Kidney tubule cell (primary cell): ENCODE data around the gene CFAP251.

ENCODE experiments used
- DNase-seq: peaks from one replicate; pipeline ENCODE4 v3.0.0-alpha.2; 2018; ENCODE audit warnings: low spot score

The CFAP251 gene

DNA sequence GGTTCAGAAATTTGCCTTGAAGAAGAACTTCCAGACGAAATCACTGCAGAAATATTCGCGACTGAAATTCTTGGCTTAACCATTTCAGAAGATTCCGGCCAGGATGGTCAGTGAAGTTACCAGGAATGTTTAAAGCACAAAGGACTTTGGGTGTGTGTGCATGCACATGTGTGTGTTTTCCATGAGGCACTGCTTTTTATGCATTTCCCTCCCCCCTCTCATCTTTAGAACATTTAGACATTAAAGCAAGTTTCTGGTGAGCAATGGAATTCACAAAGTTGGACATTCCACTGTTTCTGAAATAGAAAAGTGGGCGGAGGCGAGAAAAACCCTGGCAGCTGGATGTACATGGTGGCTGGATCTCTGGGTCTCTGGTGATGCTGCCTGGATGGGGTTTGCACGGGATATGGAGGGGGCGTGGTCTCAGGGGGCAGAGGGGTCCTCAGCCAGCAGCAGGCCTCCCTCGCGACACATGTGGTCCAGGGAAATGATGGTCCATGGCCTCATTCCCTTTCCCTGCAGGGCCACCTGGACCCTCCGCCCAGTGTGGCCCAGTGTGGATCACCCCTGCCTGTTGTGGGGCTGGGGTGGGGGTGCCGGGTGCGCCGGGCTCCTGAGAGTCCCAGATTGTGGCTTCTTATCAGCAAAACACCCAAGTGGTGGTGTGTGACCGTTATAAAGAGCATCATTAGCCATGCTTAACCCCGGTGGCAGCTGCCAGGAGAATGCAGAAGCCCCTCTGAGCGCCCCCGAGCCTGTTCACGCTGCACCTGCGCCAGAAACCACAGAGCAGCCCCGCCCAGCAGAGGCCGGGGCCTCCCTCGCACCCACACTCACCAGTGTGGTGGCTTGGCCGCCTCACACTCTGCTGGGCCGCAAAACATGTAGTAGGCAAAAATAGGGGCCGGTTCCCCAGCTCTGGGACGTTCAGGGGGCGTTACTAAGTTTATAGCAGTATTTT is 85.5 kb downstream of the CFAP251 start:
- no peak for DNase-seq

GRCh38 chr12:122004633-122005071 is 86.3 kb downstream of the CFAP251 start:
- DNase-seq = no peak

GRCh38 chr12:122005252-122005776 is 86.9 kb downstream of the CFAP251 start:
- DNase-seq = no peak

- no peak for DNase-seq
These were observed 88.0 kb downstream of the CFAP251 start for GRCh38 chr12:122006186-122006926.

- DNase-seq = no peak
These were observed 91.3 kb downstream of the CFAP251 start for GRCh38 chr12:122009741-122010140.

GRCh38 chr12:122012184-122012583 is 93.8 kb downstream of the CFAP251 start:
- DNase-seq = no peak

DNA sequence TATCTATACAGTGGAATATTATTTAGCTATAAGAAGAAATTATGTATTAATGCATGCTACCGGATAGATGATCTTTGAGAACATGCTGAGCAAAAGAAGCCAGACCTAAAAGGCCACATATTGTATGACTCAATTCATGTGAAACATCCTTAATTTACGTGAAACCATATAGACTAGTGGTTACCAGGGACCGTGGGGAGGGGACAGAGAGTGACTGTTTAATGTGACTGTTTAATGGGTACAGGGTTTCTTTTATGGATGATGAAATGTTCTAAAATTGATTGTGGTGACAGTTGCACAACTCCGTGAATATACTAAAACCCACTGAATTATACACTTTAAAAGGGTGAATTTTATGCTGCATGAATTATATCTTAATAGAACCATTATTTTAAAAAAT is 94.7 kb downstream of the CFAP251 start:
- no peak for DNase-seq

DNA sequence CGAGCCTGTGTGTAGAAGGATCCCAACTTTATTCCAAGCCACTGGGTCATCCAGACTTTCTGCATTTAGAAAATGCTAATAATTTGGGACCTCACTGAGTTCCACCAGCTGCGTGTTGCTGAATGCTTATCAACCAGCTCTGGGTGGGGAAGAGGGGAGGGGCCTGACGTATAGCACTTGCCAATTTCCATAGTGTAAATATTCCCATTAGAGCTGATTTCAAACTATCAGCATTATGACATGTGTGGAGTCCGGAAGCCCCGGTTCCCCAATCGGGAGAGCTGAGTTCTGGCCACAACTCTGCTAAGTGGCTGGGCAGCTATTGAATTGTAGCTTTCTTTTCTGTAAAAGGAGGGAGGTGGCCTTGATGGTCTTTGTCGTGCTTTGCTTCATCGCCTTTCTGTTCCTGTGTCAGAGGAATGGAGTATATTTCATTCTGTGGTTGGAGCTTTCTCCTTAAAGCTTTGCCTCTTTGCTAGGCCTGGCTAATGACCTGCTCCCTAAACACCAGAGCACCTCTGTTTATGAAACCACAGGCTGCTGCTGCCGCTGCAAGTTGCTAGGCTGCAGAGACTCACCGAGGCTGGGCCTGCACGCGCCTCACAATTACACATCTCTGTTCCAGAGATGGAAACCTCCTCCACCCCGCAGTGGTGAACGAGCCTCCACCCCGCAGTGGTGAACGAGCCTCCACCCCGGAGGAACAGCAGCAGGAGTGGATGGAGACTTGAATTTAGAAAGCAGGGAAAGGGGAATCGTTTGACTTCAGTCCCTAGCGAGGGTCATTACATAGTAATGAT is 95.6 kb downstream of the CFAP251 start:
- DNase-seq = no peak

GRCh38 chr12:122014781-122015180 is 96.4 kb downstream of the CFAP251 start:
- DNase-seq = no peak

DNA sequence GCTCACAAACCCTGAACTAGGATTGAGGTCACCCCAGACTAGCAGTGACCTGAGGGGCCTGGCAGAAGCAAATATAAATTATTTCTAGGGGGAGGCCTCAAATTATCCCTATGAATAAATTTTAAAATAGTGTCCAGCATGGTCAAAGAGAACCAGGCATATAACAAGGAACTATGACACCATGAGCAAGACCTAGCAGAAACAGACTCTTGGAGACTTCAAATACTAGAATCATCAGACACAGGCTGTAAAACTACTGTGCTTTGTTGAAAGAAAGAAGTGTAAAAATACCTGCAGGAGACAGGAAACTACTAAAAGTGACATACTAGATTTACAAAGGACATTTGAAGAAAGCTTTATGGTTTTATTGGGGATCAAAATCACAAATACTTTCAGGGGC is 100.1 kb downstream of the CFAP251 start:
- DNase-seq = no peak

DNA sequence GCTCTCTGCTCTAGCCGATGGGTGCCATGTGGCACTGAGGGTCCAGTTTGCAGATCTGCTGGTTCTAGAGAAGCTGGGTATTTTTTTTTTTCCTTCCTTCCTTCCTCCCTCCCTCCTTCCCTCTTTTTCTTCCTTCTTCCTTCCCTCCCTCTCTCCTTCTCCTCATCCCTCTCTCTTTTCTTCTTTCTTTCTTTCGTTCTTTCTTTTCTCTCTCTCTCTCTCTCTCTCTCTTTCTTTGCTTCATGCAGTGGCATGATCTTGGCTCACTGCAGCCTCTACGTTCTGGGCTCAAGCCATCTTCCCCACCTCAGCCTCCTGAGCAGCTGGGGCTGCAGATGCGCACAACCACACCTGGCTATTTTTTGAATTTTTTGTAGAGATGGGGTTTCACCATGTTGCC is 100.5 kb downstream of the CFAP251 start:
- no peak for DNase-seq

DNA sequence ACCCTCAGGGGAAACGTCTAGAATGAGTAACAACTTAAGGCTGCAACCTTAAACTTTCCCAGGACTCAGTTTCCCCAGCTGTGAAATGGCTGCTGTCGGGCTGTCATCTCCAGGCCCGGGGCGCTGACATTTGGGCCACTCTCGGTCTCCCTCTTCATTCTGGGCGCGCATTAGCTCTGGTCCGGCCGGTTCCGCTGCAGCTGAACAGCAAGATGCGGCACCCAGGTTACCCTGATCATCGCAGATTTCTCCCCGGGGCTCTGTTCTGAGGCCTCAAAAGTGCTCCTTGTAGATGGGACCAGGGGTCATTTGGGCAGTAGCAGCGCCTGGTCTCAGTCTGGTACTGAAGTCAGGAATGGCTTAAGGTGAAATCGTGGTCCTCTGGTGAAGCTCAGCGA is 102.4 kb downstream of the CFAP251 start:
- DNase-seq = no peak

DNA sequence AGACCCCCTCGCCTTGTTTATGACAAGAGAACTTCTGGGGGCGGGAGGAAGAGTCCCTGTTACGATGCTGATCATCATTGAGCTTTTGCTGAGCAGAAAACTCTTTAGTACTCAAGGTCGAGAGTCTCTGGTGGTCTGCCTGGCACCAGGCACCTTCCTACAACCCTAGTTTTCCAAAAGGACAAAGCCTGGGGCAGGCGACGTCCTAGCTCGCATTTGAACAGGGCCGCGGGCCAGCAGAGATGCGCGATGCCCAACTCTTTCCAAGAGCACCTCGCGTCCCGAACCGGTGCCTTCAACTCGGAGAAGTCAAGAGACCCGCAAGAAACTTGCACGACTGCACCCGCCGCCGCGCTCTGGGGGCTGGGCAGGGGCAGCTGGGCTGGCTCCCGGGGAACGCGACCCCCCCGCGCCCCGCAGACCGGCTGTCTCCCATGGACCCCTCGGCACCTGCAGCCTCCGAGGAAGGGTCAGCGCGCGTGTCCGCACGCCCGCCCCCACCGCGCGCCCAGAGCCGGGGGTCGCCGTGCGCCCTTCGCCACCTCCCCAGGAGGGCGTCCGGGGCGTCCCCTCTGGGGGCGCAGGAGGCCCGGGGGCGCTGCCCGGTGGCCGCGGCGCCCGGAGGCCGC is 102.9 kb downstream of the CFAP251 start:
- DNase-seq = peak; percentile 36

DNA sequence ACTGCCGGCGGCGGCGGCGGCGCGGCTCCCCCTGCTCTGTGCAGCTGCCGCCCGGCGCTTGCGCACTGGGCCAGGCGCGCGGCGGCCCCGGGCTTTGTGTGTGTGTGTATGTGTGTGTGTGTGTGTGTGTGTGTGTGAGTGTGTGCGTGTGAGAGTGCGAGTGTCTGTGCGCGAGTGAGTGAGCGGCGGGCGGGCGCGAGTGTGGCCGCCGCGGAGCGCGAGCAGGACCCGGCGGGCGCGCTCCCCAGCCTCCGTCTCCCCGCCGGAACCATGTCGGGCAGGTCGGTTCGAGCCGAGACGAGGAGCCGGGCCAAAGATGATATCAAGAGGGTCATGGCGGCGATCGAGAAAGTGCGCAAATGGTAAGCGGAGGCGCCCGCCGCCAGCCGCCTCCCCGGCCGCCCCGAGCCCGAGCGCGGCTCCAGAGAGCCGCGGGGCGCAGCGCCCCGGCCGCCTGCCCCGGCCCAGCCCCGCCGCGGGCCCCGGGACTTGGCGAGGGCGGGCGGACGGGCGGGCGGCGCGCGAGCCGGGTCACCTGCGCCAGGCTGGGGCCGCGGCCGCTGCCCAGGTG is 103.5 kb downstream of the CFAP251 start, which contains the start of gene BCL7A:
Gene BCL7A (plus strand): TSS at position 63 of the 571 bp plus-strand sequence. CDS start 208 bp downstream, at position 271.
- DNase-seq = peak; percentile 81

GRCh38 chr12:122022393-122023338 is 104.3 kb downstream of the CFAP251 start:
- DNase-seq = peak; percentile 43

- peak; percentile 69 for DNase-seq
These were observed 105.1 kb downstream of the CFAP251 start for GRCh38 chr12:122023339-122024131.

GRCh38 chr12:122024132-122024785 is 105.9 kb downstream of the CFAP251 start:
- peak; percentile 91 for DNase-seq

DNA sequence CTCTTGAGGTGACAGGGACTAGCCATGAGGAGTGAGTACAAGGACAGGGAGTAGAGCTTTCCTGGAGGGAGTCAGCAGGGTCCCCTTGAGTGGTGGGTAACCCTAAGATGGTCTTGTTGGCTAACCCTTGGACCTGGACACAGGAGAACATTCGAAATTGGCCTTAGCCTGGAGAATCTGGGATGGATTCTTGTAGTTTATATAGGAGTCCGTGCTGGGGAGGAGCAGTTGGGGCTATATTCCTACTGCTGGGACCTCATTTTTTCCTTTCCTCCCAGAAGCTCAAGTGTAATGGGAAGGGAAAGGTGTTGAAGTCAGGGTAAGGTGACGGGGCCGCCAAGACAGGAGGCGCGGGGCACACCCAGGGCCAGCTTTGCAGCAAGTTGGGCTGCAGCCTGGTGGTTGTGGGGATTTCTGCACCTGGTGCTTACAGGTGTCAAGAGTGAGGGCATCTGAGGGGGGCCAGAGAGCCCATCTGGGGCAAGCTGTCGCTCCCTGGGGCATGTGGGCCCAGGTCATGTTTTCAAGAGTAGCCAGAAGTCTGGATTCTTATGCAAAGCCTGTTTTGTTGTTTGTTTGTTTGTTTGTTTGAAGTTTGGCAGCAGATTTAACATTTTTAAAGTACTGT is 108.4 kb downstream of the CFAP251 start:
- DNase-seq = no peak
